Heart right ventricle (tissue), 16 donors: ENCODE data around the gene F10. TPM values are rescaled to one million over a fixed set of nuclear protein-coding genes. Genes with fewer than 3 reads are reported as not detected.

Source experiments
- ATAC-seq, 8 donors: fragments of 200-7000 bp; cut with Tn5 transposase; one replicate each; pipeline ENCODE4 v1.9.1; 2020; ENCODE audit warnings: mild to moderate bottlenecking in 8 of 8, moderate library complexity in 8 of 8, moderate number of reproducible peaks in 1 of 8
- DNase-seq, 2 donors: peaks; one replicate each; pipeline ENCODE4 v3.0.0-alpha.2; 2020
- H3K27ac ChIP-seq, 10 donors: fragments of 200-600 bp; sonication (generic) in 2 of 10; one replicate each; pipeline versions ENCODE4 v1.5.0 to v1.8.0; 2020 to 2022; ENCODE audit warnings: mild to moderate bottlenecking in 3 of 10
- H3K27me3 ChIP-seq, 7 donors: fragments of 200-600 bp; one replicate each; pipeline ENCODE4 v1.8.0; 2021 to 2022; ENCODE audit warnings: mild to moderate bottlenecking in 2 of 7
- H3K36me3 ChIP-seq, 9 donors: fragments of 200-600 bp; sonication (generic) in 1 of 9; one replicate each; pipeline versions ENCODE4 v1.5.0 to v1.8.0; 2020 to 2022; ENCODE audit warnings: mild to moderate bottlenecking in 2 of 9
- H3K4me1 ChIP-seq, 9 donors: fragments of 200-600 bp; sonication (generic) in 1 of 9; one replicate each; pipeline versions ENCODE4 v1.5.0 to v1.8.0; 2020 to 2022; ENCODE audit warnings: mild to moderate bottlenecking in 4 of 9
- H3K4me3 ChIP-seq, 10 donors: fragments of 200-600 bp; sonication (generic) in 2 of 10; one replicate each; pipeline versions ENCODE4 v1.5.0 to v1.8.0; 2020 to 2022; ENCODE audit warnings: mild to moderate bottlenecking in 7 of 10, moderate library complexity in 2 of 10
- H3K9me3 ChIP-seq, 11 donors: fragments of 200-600 bp in 10 of 11; sonication (generic) in 2 of 11; one replicate each; pipeline versions ENCODE4 v1.5.0 to v1.8.0; 2013 to 2022; ENCODE audit warnings: mild to moderate bottlenecking in 2 of 11, control low read depth in 1 of 11, moderate library complexity in 1 of 11
- CTCF ChIP-seq, 9 donors: fragments of 200-600 bp; sonication (generic) in 2 of 9; IDR thresholded peaks; one replicate each; pipeline versions ENCODE4 v1.5.0 to v1.8.0; 2021 to 2022; ENCODE audit warnings: antibody characterized with exemption in 9 of 9, mild to moderate bottlenecking in 5 of 9, moderate library complexity in 1 of 9
- WGBS, 2 donors: extraction: QIAGEN DNeasy Blood & Tissue Kit; methylation state at CpG; one replicate each; pipeline ENCODE4 v1.1.7; 2013; ENCODE audit warnings: inconsistent platforms in 1 of 2; 5-methylcytosine and 5-hydroxymethylcytosine counted together
- intact Hi-C, 10 donors: fragments of 100-400 bp; cut with DNase I; formaldehyde crosslinking; loops; one replicate each; pipeline versions ENCODE4 v1.11.1 to v1.14.2; 2022
- polyA plus RNA-seq, 2 donors: library from polyadenylated mRNA; stranded (reverse); fragments of 200-250 nt; gene quantifications; one replicate each; pipeline ENCODE4 v1.2.3, GENCODE V29; 2013
- total RNA-seq, 10 donors: library from RNA; stranded (reverse); fragmentation: NEBNext Ultra II Directional in 3 of 10; extraction: Animal tissue kit (Norgen Biotek cat#: 25700) in 3 of 10; gene quantifications; one replicate each; pipeline versions ENCODE4 v1.2.1 to v1.2.4, GENCODE V29; 2021 to 2023
- donor health status: Arrhythmogenic right ventricular cardiomyopathy.
- donor health status: ischemic (EF 13 %, LVEDD 7.1; RV severe dilation, severe dysfunction).
- donor health status: healthy with polysubstance abuse.
- donor health status: DM: no; HTN: yes; CAD: no.
- donor health status: DM: no; HTN: no; CAD: no.
- donor health status: ischemic (EF 25% LVEDD 6.9; RV normal size, moderate dysfunction).
- donor health status: ischemic (EF 25% LVEDD 5.7; RV mildly dilated, moderate dysfunction).
- donor health status: healthy.
- donor health status: DM: yes; HTN: yes; CAD: no.
- donor health status: Ischemic cardiomyopathy.
- donor health status: ischemic (EF 35%, LVEDD 5.7; RV mildly dilated, moderate dysfunction).
- donor health status: nonischemic (EF 11% LVEDD 7.7; RV severe dilation, severe dysfunction).
- donor health status: DM: yes; HTN: yes; CAD: no.
- donor health status: PGD.
- donor health status: ischemic (EF 29% LVEDD 5.4; RV normal size, mild dysfunction).
- donor health status: nonischemic (EF 23%, LVEDD 6.1; RV moderate dilation, normal function).

The F10 gene
- total and polyA plus RNA-seq, 12 donors, result 1.7 to 15.1 (median 6.3) TPM

- intact Hi-C loops, result no loop called here
- peaks cover 0 to 16% (median 5%) of the 10 kb centered on the region in 9 donors for H3K4me1 ChIP-seq
- H3K27me3 ChIP-seq, result no peaks in the 10 kb centered on the region
- ATAC-seq, result no peak
- WGBS, 2 donors, result 97 to 98% methylated on average over 2 of the region's 2 CpGs
- no peak for DNase-seq
- no peak overlapping the region for H3K4me3 ChIP-seq
- no peaks in the 10 kb centered on the region for H3K9me3 ChIP-seq
- H3K36me3 ChIP-seq, result peaks cover 0 to 100% (median 58%) of the 10 kb centered on the region in 9 donors
- no peak overlapping the region for H3K27ac ChIP-seq
- TF ChIP-seq CTCF (IDR thresholded peaks at IDR 0.05), result no peak
These were observed 70.3 kb downstream of the F10 start for GRCh38 chr13:113192902-113193301.

- intact Hi-C loops, result no loop called here
These were observed 72.8 kb downstream of the F10 start for GRCh38 chr13:113195360-113195759.

GRCh38 chr13:113196970-113197737 lies 74.6 kb downstream of the F10 start:
- peak overlapping the region in 7 of 10 donors; percentile 5 to 47 (median 25) for H3K27ac ChIP-seq
- TF ChIP-seq CTCF (IDR thresholded peaks at IDR 0.05), result no peak
- no peaks in the 10 kb centered on the region for H3K9me3 ChIP-seq
- WGBS, 2 donors, result 54 to 64% methylated on average over 9 of the region's 9 CpGs
- no peak overlapping the region for H3K4me3 ChIP-seq
- H3K27me3 ChIP-seq, result no peaks in the 10 kb centered on the region
- peaks cover 0 to 28% (median 9%) of the 10 kb centered on the region in 9 donors for H3K4me1 ChIP-seq
- DNase-seq, result no peak
- peaks cover 0 to 83% (median 70%) of the 10 kb centered on the region in 9 donors for H3K36me3 ChIP-seq
- intact Hi-C loops, result no loop called here
- ATAC-seq, result peak; percentile 25 to 82 (median 62)

More at GRCh38 chr13:113195360-113195759, 72.8 kb downstream of the F10 start:
- WGBS, 2 donors, result 71 to 79% methylated on average over 6 of the region's 6 CpGs
- H3K27ac ChIP-seq, result no peak overlapping the region
- no peak for TF ChIP-seq CTCF (IDR thresholded peaks at IDR 0.05)
- H3K36me3 ChIP-seq, result peaks cover 0 to 100% (median 76%) of the 10 kb centered on the region in 9 donors
- ATAC-seq (no peak), DNase-seq (no peak)
- H3K4me1 ChIP-seq, result peaks cover 0 to 24% (median 5%) of the 10 kb centered on the region in 9 donors
- H3K27me3 ChIP-seq, result no peaks in the 10 kb centered on the region
- no peak overlapping the region for H3K4me3 ChIP-seq
- H3K9me3 ChIP-seq, result no peaks in the 10 kb centered on the region

Other genes starting within 250 kb of the F10 start
- 10 to 100 TPM; 29.6 to 99.8 (median 45.3) TPM for gene MCF2L, start 153.6 kb upstream of the F10 start, total RNA-seq
- 10 to 100 TPM; 38.6 to 94.1 TPM for gene MCF2L, start 153.6 kb upstream of the F10 start, polyA plus RNA-seq
- gene F7, start 17.0 kb upstream of the F10 start, total RNA-seq, result under 1 TPM in 3 of 10 donors, not detected in 7; 0.20 to 0.45 (median 0.31) TPM
- gene F7, start 17.0 kb upstream of the F10 start, polyA plus RNA-seq, result under 1 TPM; 0.04 to 0.07 TPM
- under 1 TPM in 1 of 10 donors, not detected in 9; 0.20 TPM for gene PROZ, start 35.8 kb downstream of the F10 start, total RNA-seq
- gene PROZ, start 35.8 kb downstream of the F10 start, polyA plus RNA-seq, result under 1 TPM in 1 of 2 donors, not detected in 1; 0.03 TPM
- gene PCID2, start 85.9 kb downstream of the F10 start, total RNA-seq, result 10 to 100 TPM; 42.3 to 74.0 (median 47.3) TPM
- gene PCID2, start 85.9 kb downstream of the F10 start, polyA plus RNA-seq, result 10 to 100 TPM; 38.9 to 60.1 TPM
- gene CUL4A, start 86.8 kb downstream of the F10 start, total RNA-seq, result 100 to 1,000 TPM in 9 of 10 donors, 10 to 100 TPM in 1; 84.7 to 141 (median 112) TPM
- gene CUL4A, start 86.8 kb downstream of the F10 start, polyA plus RNA-seq, result 10 to 100 TPM; 35.8 to 46.1 TPM
- 100 to 1,000 TPM in 5 of 10 donors, 10 to 100 TPM in 5; 80.4 to 153 (median 101) TPM for gene LAMP1, start 174.4 kb downstream of the F10 start, total RNA-seq
- gene LAMP1, start 174.4 kb downstream of the F10 start, polyA plus RNA-seq, result 10 to 100 TPM; 35.9 to 72.6 TPM
- 1 to 10 TPM in 3 of 10 donors, under 1 TPM in 7; 0.30 to 1.8 (median 0.78) TPM for gene GRTP1, start 241.3 kb downstream of the F10 start, total RNA-seq
- gene GRTP1, start 241.3 kb downstream of the F10 start, polyA plus RNA-seq, result 1 to 10 TPM; 1.9 to 3.2 TPM